Neural progenitor cell (in vitro differentiated cells): ENCODE results near the gene LIPI.

Experiments
- EZH2 ChIP-seq: fragments of 200-600 bp; sonication (generic); IDR thresholded peaks from 2 replicates; pipeline ENCODE4 v1.6.1; 2017; ENCODE audit warnings: antibody characterized with exemption, mild to moderate bottlenecking, moderate library complexity
- EZH2phosphoT487 ChIP-seq: fragments of 200-600 bp; sonication (generic); IDR thresholded peaks from 2 replicates; pipeline ENCODE4 v1.6.1; 2017; ENCODE audit warnings: antibody characterized with exemption
- TF ChIP-seq, protein P1 (sequence below): fragments of 200-600 bp; sonication (generic); IDR thresholded peaks from 2 replicates; pipeline ENCODE4 v1.5.1; 2017; ENCODE audit warnings: antibody characterized with exemption, mild to moderate bottlenecking

DNA sequence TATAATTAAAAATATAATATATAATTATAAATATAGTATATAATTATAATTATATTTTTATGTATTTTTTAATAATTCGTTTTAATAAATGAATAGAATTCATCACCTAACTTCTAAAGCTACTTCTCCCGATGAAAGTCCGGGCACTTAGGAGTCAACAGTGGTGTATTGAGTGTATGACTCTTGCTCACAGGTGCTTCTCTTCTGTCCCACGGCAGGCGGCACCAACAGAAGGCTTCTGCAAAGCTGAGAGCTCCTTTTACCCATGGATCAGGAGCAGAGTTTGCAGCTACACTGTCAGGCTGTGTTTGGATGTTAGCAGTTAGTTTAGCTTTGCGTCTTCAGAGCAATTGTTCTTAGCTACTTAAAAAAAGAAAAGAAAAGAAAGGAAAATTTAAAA, 122.4 kb downstream of the LIPI start:
- TF ChIP-seq, protein P1, sequence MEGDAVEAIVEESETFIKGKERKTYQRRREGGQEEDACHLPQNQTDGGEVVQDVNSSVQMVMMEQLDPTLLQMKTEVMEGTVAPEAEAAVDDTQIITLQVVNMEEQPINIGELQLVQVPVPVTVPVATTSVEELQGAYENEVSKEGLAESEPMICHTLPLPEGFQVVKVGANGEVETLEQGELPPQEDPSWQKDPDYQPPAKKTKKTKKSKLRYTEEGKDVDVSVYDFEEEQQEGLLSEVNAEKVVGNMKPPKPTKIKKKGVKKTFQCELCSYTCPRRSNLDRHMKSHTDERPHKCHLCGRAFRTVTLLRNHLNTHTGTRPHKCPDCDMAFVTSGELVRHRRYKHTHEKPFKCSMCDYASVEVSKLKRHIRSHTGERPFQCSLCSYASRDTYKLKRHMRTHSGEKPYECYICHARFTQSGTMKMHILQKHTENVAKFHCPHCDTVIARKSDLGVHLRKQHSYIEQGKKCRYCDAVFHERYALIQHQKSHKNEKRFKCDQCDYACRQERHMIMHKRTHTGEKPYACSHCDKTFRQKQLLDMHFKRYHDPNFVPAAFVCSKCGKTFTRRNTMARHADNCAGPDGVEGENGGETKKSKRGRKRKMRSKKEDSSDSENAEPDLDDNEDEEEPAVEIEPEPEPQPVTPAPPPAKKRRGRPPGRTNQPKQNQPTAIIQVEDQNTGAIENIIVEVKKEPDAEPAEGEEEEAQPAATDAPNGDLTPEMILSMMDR, result no peak
- TF ChIP-seq EZH2 (no peak), EZH2phosphoT487 (no peak)
